Measurements from ENCODE around the gene CATSPER3.

Gene CATSPER3

GRCh38 chr5:135027266-135027696 is 59.6 kb downstream of the CATSPER3 start:
- TF ChIP-seq CTCF (IDR thresholded peaks at IDR 0.05; ENCODE audit: control insufficient read depth, insufficient read depth, low read depth, low read length, missing control alignments): no peak
- no peak for DNase-seq (ENCODE audit: low read depth)
- no peak overlapping the region for H3K4me3 ChIP-seq (ENCODE audit: control insufficient read depth, low read depth, low read length)

GRCh38 chr5:135027697-135028615 is 60.2 kb downstream of the CATSPER3 start:
- H3K4me3 ChIP-seq (ENCODE audit: control insufficient read depth, low read depth, low read length): no peak overlapping the region
- no peak for DNase-seq (ENCODE audit: low read depth)
- TF ChIP-seq CTCF (IDR thresholded peaks at IDR 0.05; ENCODE audit: control insufficient read depth, insufficient read depth, low read depth, low read length, missing control alignments): no peak

GRCh38 chr5:135028791-135029476 is 61.2 kb downstream of the CATSPER3 start:
- no peak overlapping the region for H3K4me3 ChIP-seq (ENCODE audit: control insufficient read depth, low read depth, low read length)

GRCh38 chr5:135029477-135030122 is 61.9 kb downstream of the CATSPER3 start:
- TF ChIP-seq CTCF (IDR thresholded peaks at IDR 0.05; ENCODE audit: control insufficient read depth, insufficient read depth, low read depth, low read length, missing control alignments): no peak

More at GRCh38 chr5:135028791-135029476, 61.2 kb downstream of the CATSPER3 start:
- no peak for DNase-seq (ENCODE audit: low read depth)
- TF ChIP-seq CTCF (IDR thresholded peaks at IDR 0.05; ENCODE audit: control insufficient read depth, insufficient read depth, low read depth, low read length, missing control alignments): no peak

GRCh38 chr5:135030123-135030955 is 62.6 kb downstream of the CATSPER3 start:
- no peak for DNase-seq (ENCODE audit: low read depth)
- no peak for TF ChIP-seq CTCF (IDR thresholded peaks at IDR 0.05; ENCODE audit: control insufficient read depth, insufficient read depth, low read depth, low read length, missing control alignments)
- H3K4me3 ChIP-seq (ENCODE audit: control insufficient read depth, low read depth, low read length): peak overlapping the region; percentile 85

More at GRCh38 chr5:135029477-135030122, 61.9 kb downstream of the CATSPER3 start:
- H3K4me3 ChIP-seq (ENCODE audit: control insufficient read depth, low read depth, low read length): no peak overlapping the region
- no peak for DNase-seq (ENCODE audit: low read depth)

Measured in AG09309 (cell line).